T-helper 2 cell (primary cell): ENCODE data around the gene BEST3.
"Not testable (repeated sequence)": the region's sequence is repeated elsewhere in the genome, so short reads cannot be mapped to it uniquely, and the experiment has no call there.

ENCODE experiments used
- DNase-seq, 5 experiments: peaks; one replicate each; pipeline versions ENCODE4 v3.0.0 to v3.0.0-alpha.2; 2012 to 2022

BEST3 gene

GRCh38 chr12:69687390-69687789, 11.7 kb downstream of the BEST3 start:
- no peak for DNase-seq

GRCh38 chr12:69686731-69687130, 12.4 kb downstream of the BEST3 start:
- DNase-seq = no peak

GRCh38 chr12:69685810-69686209, 13.3 kb downstream of the BEST3 start:
- no peak for DNase-seq

- DNase-seq = no peak
Measured at GRCh38 chr12:69684466-69684865, 14.6 kb downstream of the BEST3 start.

GRCh38 chr12:69682110-69682755, 16.9 kb downstream of the BEST3 start:
- DNase-seq = no peak

GRCh38 chr12:69679119-69679518, 20.0 kb downstream of the BEST3 start:
- no peak for DNase-seq

- DNase-seq = no peak
Measured at GRCh38 chr12:69676257-69677012, 22.7 kb downstream of the BEST3 start.

- DNase-seq = no peak
Measured at GRCh38 chr12:69672195-69672594, 26.9 kb downstream of the BEST3 start.

GRCh38 chr12:69671597-69671996, 27.5 kb downstream of the BEST3 start:
- no peak for DNase-seq

- DNase-seq = no peak
Measured at GRCh38 chr12:69666798-69667197, 32.3 kb downstream of the BEST3 start.

GRCh38 chr12:69664930-69665377, 34.1 kb downstream of the BEST3 start:
- not testable (repeated sequence) for DNase-seq

GRCh38 chr12:69663726-69664125, 35.4 kb downstream of the BEST3 start:
- DNase-seq = no peak

- no peak for DNase-seq
Measured at GRCh38 chr12:69662764-69663163, 36.3 kb downstream of the BEST3 start.

GRCh38 chr12:69661386-69661785, 37.7 kb downstream of the BEST3 start:
- no peak for DNase-seq

GRCh38 chr12:69660164-69660863, 38.8 kb downstream of the BEST3 start:
- no peak for DNase-seq

GRCh38 chr12:69658203-69658602, 40.9 kb downstream of the BEST3 start:
- no peak for DNase-seq

GRCh38 chr12:69657376-69658137, 41.5 kb downstream of the BEST3 start:
- DNase-seq = no peak

- DNase-seq = no peak
Measured at GRCh38 chr12:69655616-69656340, 43.3 kb downstream of the BEST3 start.

GRCh38 chr12:69653703-69654102, 45.4 kb downstream of the BEST3 start:
- DNase-seq = no peak

- DNase-seq = no peak
Measured at GRCh38 chr12:69651922-69652321, 47.2 kb downstream of the BEST3 start.

- DNase-seq = no peak
Measured at GRCh38 chr12:69649529-69649928, 49.6 kb downstream of the BEST3 start.

- DNase-seq = no peak
Measured at GRCh38 chr12:69648476-69648875, 50.6 kb downstream of the BEST3 start.
